KMS-11 (cell line): ENCODE results near the gene ZNRF2.

Experiments used
- H2AFZ ChIP-seq: fragments of 200-600 bp; sonication (generic); 2 replicates; pipeline ENCODE4 v1.6.1; 2016; ENCODE audit warnings: antibody characterized with exemption, mixed run types, low read depth
- H3K27ac ChIP-seq: fragments of 200-600 bp; sonication (generic); 2 replicates; pipeline ENCODE4 v1.6.1; 2016; ENCODE audit warnings: mild to moderate bottlenecking, mixed run types
- H3K27me3 ChIP-seq: fragments of 200-600 bp; sonication (generic); 2 replicates; pipeline ENCODE4 v1.6.1; 2017; ENCODE audit warnings: mild to moderate bottlenecking, low read depth, mixed run types, moderate library complexity; ENCODE audit not compliant: insufficient read depth
- H3K36me3 ChIP-seq: fragments of 200-600 bp; sonication (generic); 2 replicates; pipeline ENCODE4 v1.6.1; 2017; ENCODE audit warnings: mild to moderate bottlenecking, mixed run types; ENCODE audit not compliant: insufficient read depth
- H3K4me1 ChIP-seq: fragments of 200-600 bp; sonication (generic); 2 replicates; pipeline ENCODE4 v1.6.1; 2016; ENCODE audit warnings: mild to moderate bottlenecking, low read depth, mixed run types; ENCODE audit not compliant: poor library complexity, severe bottlenecking
- H3K4me2 ChIP-seq: fragments of 200-600 bp; sonication (generic); 2 replicates; pipeline ENCODE4 v1.7.0; 2016; ENCODE audit warnings: mild to moderate bottlenecking, mixed run types
- H3K4me3 ChIP-seq: fragments of 200-600 bp; sonication (generic); IDR thresholded peaks from 2 replicates; pipeline ENCODE4 v1.6.1; 2017; ENCODE audit warnings: low read depth, low read length, mixed read lengths; ENCODE audit not compliant: insufficient read depth
- H3K79me2 ChIP-seq: fragments of 200-600 bp; sonication (generic); 2 replicates; pipeline ENCODE4 v1.6.1; 2016; ENCODE audit warnings: low read depth, mixed run types; ENCODE audit not compliant: insufficient read depth
- H3K9ac ChIP-seq: fragments of 200-600 bp; sonication (generic); 2 replicates; pipeline ENCODE4 v1.6.1; 2016; ENCODE audit warnings: mild to moderate bottlenecking, mixed run types
- H4K20me1 ChIP-seq: fragments of 200-600 bp; sonication (generic); 2 replicates; pipeline ENCODE4 v1.6.1; 2016; ENCODE audit warnings: mild to moderate bottlenecking, mixed run types; ENCODE audit not compliant: insufficient read depth
- CTCF ChIP-seq: fragments of 200-600 bp; sonication (generic); conservative IDR thresholded peaks from 2 replicates; pipeline ENCODE4 v1.6.1; 2017; ENCODE audit warnings: low read depth, mild to moderate bottlenecking, antibody characterized with exemption, low read length, moderate library complexity, mixed read lengths

The ZNRF2 gene

GRCh38 chr7:30284298-30285066, at the start of gene ZNRF2:
TSS of gene ZNRF2 (plus strand) at chr7:30284597. CDS start at chr7:30285358, 761 bp downstream.
- H3K36me3 ChIP-seq: no peaks in the 10 kb centered on the region
- peak; percentile 34 for TF ChIP-seq CTCF
- peak within 1 kb of the TSS; percentile 86 for H3K27ac ChIP-seq
- peaks cover 42% of the 10 kb centered on the region for H3K4me1 ChIP-seq
- H3K9ac ChIP-seq: peak within 1 kb of the TSS; percentile 76
- no peaks in the 10 kb centered on the region for H3K27me3 ChIP-seq
- H2AFZ ChIP-seq: peak within 1 kb of the TSS; percentile 67
- H3K79me2 ChIP-seq: peaks cover 37% of the 10 kb centered on the region
- H3K4me2 ChIP-seq: peak within 1 kb of the TSS; percentile 76
- H4K20me1 ChIP-seq: no peaks in the 10 kb centered on the region
- peak within 1 kb of the TSS; percentile 15 for H3K4me3 ChIP-seq

GRCh38 chr7:30237271-30237695, 47.1 kb upstream of the ZNRF2 start:
- no peak overlapping the region for H3K4me3 ChIP-seq
- peak overlapping the region; percentile 65 for H3K27ac ChIP-seq
- no peaks in the 10 kb centered on the region for H3K36me3 ChIP-seq
- H3K79me2 ChIP-seq: no peaks in the 10 kb centered on the region
- H3K27me3 ChIP-seq: no peaks in the 10 kb centered on the region
- no peak overlapping the region for H3K9ac ChIP-seq
- no peaks in the 10 kb centered on the region for H4K20me1 ChIP-seq
- peak overlapping the region; percentile 22 for H3K4me2 ChIP-seq
- no peak for TF ChIP-seq CTCF
- H2AFZ ChIP-seq: no peak overlapping the region
- H3K4me1 ChIP-seq: peaks cover 60% of the 10 kb centered on the region

- Histone ChIP-seq H3K27me3 (no peaks in the 10 kb centered on the region), H3K79me2 (no peaks in the 10 kb centered on the region), H3K4me3 (no peak overlapping the region), H3K4me2 (peak overlapping the region; percentile 74), H3K9ac (peak overlapping the region; percentile 10), H2AFZ (no peak overlapping the region), H3K36me3 (no peaks in the 10 kb centered on the region), H3K4me1 (peaks cover 68% of the 10 kb centered on the region), H3K27ac (peak overlapping the region; percentile 65), H4K20me1 (no peaks in the 10 kb centered on the region)
- TF ChIP-seq CTCF: no peak
Observed at GRCh38 chr7:30238721-30239441, 45.5 kb upstream of the ZNRF2 start.

- Histone ChIP-seq H3K27ac (peak overlapping the region; percentile 65), H3K4me1 (peaks cover 68% of the 10 kb centered on the region), H3K36me3 (no peaks in the 10 kb centered on the region), H3K4me2 (peak overlapping the region; percentile 74), H2AFZ (peak overlapping the region; percentile 18; the same call in 1 of the 2 replicates), H3K4me3 (no peak overlapping the region), H3K27me3 (no peaks in the 10 kb centered on the region), H3K79me2 (no peaks in the 10 kb centered on the region), H4K20me1 (no peaks in the 10 kb centered on the region), H3K9ac (no peak overlapping the region)
- TF ChIP-seq CTCF: no peak
Observed at GRCh38 chr7:30240106-30240800, 44.1 kb upstream of the ZNRF2 start.
